ENCODE measurements around the gene PTPN14. TPM values are rescaled to one million over a fixed set of nuclear protein-coding genes. Genes with fewer than 3 reads are reported as not detected.

PTPN14 gene
- polyA plus RNA-seq, 1 donor from 2014 or later: 0.07 TPM

DNA sequence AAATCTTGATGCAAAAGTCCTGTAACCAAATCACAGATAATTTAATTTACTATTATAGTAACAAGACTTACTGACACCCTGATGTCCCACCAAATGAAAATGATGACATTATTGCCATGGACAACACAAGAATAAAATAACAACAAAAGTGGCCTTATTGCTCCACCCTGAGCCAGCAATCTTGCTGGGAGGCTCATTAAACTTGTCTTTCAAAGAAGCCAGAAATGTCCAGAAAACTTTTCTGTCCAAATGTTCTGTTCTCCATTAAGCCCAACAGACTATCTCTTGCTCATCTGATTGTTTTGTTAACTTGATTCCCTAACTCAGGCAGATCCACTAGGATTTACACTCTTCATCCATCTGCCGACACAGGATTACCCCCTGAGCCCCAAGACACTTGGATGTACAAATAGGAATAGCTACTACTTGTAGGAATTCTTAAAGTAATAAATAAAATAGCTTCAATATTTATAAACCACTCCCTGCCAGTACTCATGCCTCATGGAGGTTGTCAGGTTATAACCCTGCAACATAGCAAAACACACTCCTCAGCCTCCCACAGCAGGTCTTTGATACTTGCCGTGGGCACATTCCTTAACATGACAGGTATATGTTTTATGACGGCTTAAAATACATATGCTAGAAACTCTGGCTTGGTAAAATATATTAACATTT lies 84.9 kb downstream of the PTPN14 start:
- H3K9ac ChIP-seq (ENCODE audit: low read length): no peak overlapping the region
- H3K4me3 ChIP-seq (ENCODE audit: low read length): no peak overlapping the region
- H3K9me2 ChIP-seq (ENCODE audit: insufficient read depth, low read length): no peaks in the 10 kb centered on the region
- H3K27me3 ChIP-seq (ENCODE audit: insufficient read depth, low read depth, low read length): no peaks in the 10 kb centered on the region
- no peaks in the 10 kb centered on the region for H3F3A ChIP-seq (ENCODE audit: insufficient read depth, low read length, poor library complexity, severe bottlenecking)
- no peak overlapping the region for H3K4me2 ChIP-seq (ENCODE audit: low read length)
- H3K79me2 ChIP-seq (replicated peaks; ENCODE audit: insufficient read depth, low read length): no peaks in the 10 kb centered on the region
- H4K20me1 ChIP-seq (ENCODE audit: insufficient read depth): no peaks in the 10 kb centered on the region
- H3K9me3 ChIP-seq (ENCODE audit: low read length): no peaks in the 10 kb centered on the region
- TF ChIP-seq SMC3 (conservative IDR thresholded peaks at IDR 0.05; ENCODE audit: poor library complexity): no peak
- TF ChIP-seq, protein P1, sequence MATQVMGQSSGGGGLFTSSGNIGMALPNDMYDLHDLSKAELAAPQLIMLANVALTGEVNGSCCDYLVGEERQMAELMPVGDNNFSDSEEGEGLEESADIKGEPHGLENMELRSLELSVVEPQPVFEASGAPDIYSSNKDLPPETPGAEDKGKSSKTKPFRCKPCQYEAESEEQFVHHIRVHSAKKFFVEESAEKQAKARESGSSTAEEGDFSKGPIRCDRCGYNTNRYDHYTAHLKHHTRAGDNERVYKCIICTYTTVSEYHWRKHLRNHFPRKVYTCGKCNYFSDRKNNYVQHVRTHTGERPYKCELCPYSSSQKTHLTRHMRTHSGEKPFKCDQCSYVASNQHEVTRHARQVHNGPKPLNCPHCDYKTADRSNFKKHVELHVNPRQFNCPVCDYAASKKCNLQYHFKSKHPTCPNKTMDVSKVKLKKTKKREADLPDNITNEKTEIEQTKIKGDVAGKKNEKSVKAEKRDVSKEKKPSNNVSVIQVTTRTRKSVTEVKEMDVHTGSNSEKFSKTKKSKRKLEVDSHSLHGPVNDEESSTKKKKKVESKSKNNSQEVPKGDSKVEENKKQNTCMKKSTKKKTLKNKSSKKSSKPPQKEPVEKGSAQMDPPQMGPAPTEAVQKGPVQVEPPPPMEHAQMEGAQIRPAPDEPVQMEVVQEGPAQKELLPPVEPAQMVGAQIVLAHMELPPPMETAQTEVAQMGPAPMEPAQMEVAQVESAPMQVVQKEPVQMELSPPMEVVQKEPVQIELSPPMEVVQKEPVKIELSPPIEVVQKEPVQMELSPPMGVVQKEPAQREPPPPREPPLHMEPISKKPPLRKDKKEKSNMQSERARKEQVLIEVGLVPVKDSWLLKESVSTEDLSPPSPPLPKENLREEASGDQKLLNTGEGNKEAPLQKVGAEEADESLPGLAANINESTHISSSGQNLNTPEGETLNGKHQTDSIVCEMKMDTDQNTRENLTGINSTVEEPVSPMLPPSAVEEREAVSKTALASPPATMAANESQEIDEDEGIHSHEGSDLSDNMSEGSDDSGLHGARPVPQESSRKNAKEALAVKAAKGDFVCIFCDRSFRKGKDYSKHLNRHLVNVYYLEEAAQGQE (IDR thresholded peaks at IDR 0.05; ENCODE audit: borderline replicate concordance): no peak
- TF ChIP-seq, protein P2, sequence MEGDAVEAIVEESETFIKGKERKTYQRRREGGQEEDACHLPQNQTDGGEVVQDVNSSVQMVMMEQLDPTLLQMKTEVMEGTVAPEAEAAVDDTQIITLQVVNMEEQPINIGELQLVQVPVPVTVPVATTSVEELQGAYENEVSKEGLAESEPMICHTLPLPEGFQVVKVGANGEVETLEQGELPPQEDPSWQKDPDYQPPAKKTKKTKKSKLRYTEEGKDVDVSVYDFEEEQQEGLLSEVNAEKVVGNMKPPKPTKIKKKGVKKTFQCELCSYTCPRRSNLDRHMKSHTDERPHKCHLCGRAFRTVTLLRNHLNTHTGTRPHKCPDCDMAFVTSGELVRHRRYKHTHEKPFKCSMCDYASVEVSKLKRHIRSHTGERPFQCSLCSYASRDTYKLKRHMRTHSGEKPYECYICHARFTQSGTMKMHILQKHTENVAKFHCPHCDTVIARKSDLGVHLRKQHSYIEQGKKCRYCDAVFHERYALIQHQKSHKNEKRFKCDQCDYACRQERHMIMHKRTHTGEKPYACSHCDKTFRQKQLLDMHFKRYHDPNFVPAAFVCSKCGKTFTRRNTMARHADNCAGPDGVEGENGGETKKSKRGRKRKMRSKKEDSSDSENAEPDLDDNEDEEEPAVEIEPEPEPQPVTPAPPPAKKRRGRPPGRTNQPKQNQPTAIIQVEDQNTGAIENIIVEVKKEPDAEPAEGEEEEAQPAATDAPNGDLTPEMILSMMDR (IDR thresholded peaks at IDR 0.05; ENCODE audit: poor library complexity, severe bottlenecking): no peak
- no peak for TF ChIP-seq TAF1 (IDR thresholded peaks at IDR 0.05; ENCODE audit: low read depth)
- no peak for TF ChIP-seq RAD21 (conservative IDR thresholded peaks at IDR 0.05)
- TF ChIP-seq POLR2AphosphoS5 (IDR thresholded peaks at IDR 0.05): no peak
- no peak for TF ChIP-seq EZH2 (IDR thresholded peaks at IDR 0.05; ENCODE audit: borderline replicate concordance, insufficient read depth, low read length, poor library complexity, severe bottlenecking)
- TF ChIP-seq EP300 (conservative IDR thresholded peaks at IDR 0.05; ENCODE audit: poor library complexity, severe bottlenecking): no peak
- TF ChIP-seq MXI1 (conservative IDR thresholded peaks at IDR 0.05; ENCODE audit: poor library complexity, severe bottlenecking): no peak
- H2AFZ ChIP-seq (ENCODE audit: low read depth, low read length): no peak overlapping the region
- no peak overlapping the region for H3K27ac ChIP-seq (ENCODE audit: low read length)
- no peaks in the 10 kb centered on the region for H3K36me3 ChIP-seq (ENCODE audit: insufficient read depth, low read length)

DNA sequence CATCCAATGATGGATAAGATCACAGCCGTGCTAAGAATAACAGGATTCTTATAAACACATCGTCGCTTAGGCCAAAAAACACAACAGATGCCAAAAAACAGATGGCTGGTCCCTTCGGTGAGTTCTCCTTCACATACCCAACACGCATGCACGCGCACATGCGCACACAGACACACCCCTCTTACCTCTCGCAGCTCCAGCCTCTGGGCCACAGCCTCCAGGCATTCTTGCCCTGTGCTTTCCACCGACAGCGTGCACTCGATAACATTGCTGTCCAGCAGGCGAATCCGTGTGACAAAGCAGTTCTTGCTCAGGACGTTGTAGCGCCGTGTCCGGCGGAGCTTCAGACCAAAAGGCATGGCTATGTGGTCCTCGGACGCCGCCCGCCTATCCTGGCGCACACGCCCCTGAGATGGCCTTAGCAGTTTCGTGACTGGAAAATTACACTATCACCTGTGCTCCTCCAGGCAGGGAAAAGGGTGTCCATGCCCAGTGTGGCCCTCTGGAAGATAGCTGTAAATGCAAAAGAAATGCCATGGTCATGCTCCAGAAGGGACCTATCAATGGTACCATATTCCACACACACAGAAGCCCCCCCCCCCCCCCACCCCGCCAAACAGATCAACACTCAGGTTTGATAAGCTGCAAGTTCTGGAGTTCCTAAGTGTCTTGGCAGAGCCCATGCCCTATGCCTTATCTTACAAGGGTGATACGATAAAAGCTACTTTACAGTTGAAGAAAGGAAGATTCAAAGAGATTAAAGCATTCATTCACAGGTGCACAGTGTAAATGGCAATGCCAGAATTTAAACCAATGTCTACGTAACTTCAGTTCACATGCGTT lies 86.7 kb downstream of the PTPN14 start:
- Histone ChIP-seq H3K4me2 (ENCODE audit: low read length) (no peak overlapping the region), H3K36me3 (ENCODE audit: insufficient read depth, low read length) (no peaks in the 10 kb centered on the region), H3K27me3 (ENCODE audit: insufficient read depth, low read depth, low read length) (no peaks in the 10 kb centered on the region), H3K9me3 (ENCODE audit: low read length) (no peaks in the 10 kb centered on the region), H3K9ac (ENCODE audit: low read length) (no peak overlapping the region), H3K4me3 (ENCODE audit: low read length) (no peak overlapping the region), H4K20me1 (ENCODE audit: insufficient read depth) (no peaks in the 10 kb centered on the region), H3K27ac (ENCODE audit: low read length) (no peak overlapping the region), H2AFZ (ENCODE audit: low read depth, low read length) (no peak overlapping the region), H3F3A (ENCODE audit: insufficient read depth, low read length, poor library complexity, severe bottlenecking) (no peaks in the 10 kb centered on the region), H3K79me2 (replicated peaks; ENCODE audit: insufficient read depth, low read length) (no peaks in the 10 kb centered on the region), H3K9me2 (ENCODE audit: insufficient read depth, low read length) (no peaks in the 10 kb centered on the region)
- TF ChIP-seq, protein P1 (IDR thresholded peaks at IDR 0.05; ENCODE audit: borderline replicate concordance): no peak
- TF ChIP-seq EZH2 (IDR thresholded peaks at IDR 0.05; ENCODE audit: borderline replicate concordance, insufficient read depth, low read length, poor library complexity, severe bottlenecking): no peak
- no peak for TF ChIP-seq RAD21 (conservative IDR thresholded peaks at IDR 0.05)
- no peak for TF ChIP-seq SMC3 (conservative IDR thresholded peaks at IDR 0.05; ENCODE audit: poor library complexity)
- TF ChIP-seq, protein P2 (IDR thresholded peaks at IDR 0.05; ENCODE audit: poor library complexity, severe bottlenecking): no peak
- TF ChIP-seq POLR2AphosphoS5 (IDR thresholded peaks at IDR 0.05): no peak
- TF ChIP-seq TAF1 (IDR thresholded peaks at IDR 0.05; ENCODE audit: low read depth): no peak
- no peak for TF ChIP-seq EP300 (conservative IDR thresholded peaks at IDR 0.05; ENCODE audit: poor library complexity, severe bottlenecking)
- TF ChIP-seq MXI1 (conservative IDR thresholded peaks at IDR 0.05; ENCODE audit: poor library complexity, severe bottlenecking): no peak

Measured in neural cell (in vitro differentiated cells).